Loucy (cell line): ENCODE results near the gene SHROOM3.

ENCODE experiments used
- EZH2phosphoT487 ChIP-seq: fragments of 200-600 bp; IDR thresholded peaks from 2 replicates; pipeline ENCODE4 v1.6.1; 2018; ENCODE audit warnings: antibody characterized with exemption, mild to moderate bottlenecking, moderate library complexity, borderline replicate concordance
- TF ChIP-seq, protein P1 (sequence below): fragments of 200-600 bp; sonication (generic); conservative IDR thresholded peaks from 2 replicates; pipeline ENCODE4 v1.5.1; 2014; ENCODE audit warnings: mild to moderate bottlenecking, antibody characterized with exemption, low read length

DNA sequence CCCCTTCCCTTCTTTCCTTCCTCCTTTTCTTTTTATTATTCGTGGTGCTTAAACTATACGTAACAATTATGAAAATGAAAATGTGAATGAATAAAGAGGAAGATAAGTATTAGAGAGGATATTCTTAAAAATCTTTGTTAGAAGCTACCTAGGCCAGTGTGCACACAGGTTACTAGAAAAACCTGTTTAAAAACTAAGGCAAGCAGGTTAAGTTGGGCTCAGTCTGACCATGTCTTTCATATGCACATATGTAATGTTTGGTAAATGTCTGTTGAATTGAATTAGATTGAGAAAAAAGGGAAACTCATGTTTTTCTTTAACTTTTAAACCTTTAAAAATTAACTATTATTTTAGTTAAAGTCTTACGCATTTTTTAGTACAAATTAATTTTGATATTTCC, 7.8 kb downstream of the SHROOM3 start:
- TF ChIP-seq, protein P1, sequence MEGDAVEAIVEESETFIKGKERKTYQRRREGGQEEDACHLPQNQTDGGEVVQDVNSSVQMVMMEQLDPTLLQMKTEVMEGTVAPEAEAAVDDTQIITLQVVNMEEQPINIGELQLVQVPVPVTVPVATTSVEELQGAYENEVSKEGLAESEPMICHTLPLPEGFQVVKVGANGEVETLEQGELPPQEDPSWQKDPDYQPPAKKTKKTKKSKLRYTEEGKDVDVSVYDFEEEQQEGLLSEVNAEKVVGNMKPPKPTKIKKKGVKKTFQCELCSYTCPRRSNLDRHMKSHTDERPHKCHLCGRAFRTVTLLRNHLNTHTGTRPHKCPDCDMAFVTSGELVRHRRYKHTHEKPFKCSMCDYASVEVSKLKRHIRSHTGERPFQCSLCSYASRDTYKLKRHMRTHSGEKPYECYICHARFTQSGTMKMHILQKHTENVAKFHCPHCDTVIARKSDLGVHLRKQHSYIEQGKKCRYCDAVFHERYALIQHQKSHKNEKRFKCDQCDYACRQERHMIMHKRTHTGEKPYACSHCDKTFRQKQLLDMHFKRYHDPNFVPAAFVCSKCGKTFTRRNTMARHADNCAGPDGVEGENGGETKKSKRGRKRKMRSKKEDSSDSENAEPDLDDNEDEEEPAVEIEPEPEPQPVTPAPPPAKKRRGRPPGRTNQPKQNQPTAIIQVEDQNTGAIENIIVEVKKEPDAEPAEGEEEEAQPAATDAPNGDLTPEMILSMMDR, result no peak
- no peak for TF ChIP-seq EZH2phosphoT487
